ENCODE results near the gene VAT1.

Gene VAT1

DNA sequence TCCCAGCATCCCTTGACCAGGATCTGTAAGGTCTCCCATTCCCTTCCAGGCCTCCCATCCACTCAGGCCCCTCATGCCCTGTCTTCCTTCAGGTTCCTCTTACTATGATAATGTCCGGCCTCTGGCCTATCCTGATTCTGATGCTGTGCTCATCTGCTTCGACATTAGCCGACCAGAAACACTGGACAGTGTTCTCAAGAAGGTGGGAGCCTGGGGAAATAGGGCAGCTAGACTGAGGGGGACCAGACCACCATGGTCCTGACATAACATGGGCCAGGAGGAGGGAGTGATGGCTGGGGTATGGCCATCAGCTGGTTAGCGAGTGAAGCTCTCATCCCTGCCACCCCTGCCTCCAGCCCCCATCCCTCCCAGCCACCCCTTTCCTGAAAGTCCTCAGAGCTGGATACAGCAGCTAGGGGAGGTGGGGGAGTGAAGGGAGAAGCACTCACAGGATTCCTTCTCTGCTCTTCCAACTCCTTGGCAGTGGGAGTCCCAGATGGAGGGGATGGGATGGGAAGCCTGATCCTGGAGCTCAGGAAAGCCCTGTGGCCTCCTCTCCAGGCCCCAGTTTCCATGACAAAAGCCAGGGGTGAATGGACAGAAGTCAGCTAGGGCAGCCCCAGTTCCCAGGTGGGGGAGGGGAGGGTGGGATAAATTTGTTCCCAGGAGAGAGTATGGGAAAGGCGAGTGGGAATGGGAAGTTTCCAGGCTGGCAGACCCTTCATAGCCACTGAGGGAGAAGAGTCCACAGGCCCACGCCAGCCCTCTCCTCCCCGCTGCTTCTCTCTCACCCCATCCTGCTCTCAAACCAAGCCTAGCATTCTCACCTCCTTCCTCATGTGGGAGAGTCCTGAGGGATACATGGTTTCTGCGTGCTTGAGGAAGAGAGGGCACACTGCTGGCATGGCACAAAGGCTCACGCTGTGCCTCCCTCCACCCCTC, 5.2 kb upstream of the VAT1 start:
- in situ Hi-C loops (cut with MboI; ENCODE audit: low pct_unique_long_range_greater_than_20kb, low sequenced_read_pairs, unreplicated experiment): no loop called here

GRCh38 chr17:43026595-43026994, 4.4 kb upstream of the VAT1 start:
- in situ Hi-C loops (cut with MboI; ENCODE audit: low pct_unique_long_range_greater_than_20kb, low sequenced_read_pairs, unreplicated experiment): no loop called here
- TF ChIP-seq, protein P1, sequence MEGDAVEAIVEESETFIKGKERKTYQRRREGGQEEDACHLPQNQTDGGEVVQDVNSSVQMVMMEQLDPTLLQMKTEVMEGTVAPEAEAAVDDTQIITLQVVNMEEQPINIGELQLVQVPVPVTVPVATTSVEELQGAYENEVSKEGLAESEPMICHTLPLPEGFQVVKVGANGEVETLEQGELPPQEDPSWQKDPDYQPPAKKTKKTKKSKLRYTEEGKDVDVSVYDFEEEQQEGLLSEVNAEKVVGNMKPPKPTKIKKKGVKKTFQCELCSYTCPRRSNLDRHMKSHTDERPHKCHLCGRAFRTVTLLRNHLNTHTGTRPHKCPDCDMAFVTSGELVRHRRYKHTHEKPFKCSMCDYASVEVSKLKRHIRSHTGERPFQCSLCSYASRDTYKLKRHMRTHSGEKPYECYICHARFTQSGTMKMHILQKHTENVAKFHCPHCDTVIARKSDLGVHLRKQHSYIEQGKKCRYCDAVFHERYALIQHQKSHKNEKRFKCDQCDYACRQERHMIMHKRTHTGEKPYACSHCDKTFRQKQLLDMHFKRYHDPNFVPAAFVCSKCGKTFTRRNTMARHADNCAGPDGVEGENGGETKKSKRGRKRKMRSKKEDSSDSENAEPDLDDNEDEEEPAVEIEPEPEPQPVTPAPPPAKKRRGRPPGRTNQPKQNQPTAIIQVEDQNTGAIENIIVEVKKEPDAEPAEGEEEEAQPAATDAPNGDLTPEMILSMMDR (IDR thresholded peaks at IDR 0.05; ENCODE audit: extremely low read depth, insufficient read depth, missing control alignments): no peak
- DNase-seq (ENCODE audit: low spot score): no peak

More for the DNA sequence above, 5.2 kb upstream of the VAT1 start:
- DNase-seq (ENCODE audit: low spot score): no peak
- TF ChIP-seq, protein P1 (IDR thresholded peaks at IDR 0.05; ENCODE audit: extremely low read depth, insufficient read depth, missing control alignments): no peak

DNA sequence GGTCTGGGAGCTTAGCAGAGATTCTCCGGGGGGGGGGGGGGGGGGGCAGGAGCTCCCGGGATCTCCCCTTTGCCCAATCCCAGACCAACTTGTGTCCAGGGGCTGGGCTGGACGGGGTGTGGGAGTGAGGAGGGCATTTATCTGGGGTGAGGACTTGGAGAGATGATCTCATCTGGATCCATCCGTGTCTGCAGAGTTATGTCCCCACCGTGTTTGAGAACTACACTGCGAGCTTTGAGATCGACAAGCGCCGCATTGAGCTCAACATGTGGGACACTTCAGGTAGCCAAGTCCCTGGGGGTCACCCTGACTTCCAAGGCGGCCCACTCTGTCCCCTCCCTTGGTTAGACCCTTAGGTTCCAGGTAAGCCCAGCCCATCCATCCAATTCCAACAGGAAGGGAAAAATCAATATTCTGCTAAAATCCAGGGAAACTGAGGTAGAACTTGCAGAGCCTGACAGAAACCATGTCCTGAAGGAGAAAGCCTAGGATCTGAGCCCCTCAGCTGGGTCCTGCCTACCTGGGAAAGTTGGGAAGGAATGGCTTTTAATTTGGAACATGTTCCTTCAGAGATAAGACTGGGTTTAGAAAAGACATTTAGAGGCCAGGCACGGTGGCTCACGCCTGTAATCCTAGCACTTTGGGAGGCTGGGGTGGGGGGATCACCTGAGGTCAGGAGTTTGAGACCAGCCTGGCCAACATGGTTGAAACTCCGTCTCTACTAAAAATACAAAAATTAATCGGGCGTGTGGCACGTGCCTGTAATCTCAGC, 3.8 kb upstream of the VAT1 start:
- TF ChIP-seq, protein P1 (IDR thresholded peaks at IDR 0.05; ENCODE audit: extremely low read depth, insufficient read depth, missing control alignments): no peak
- DNase-seq (ENCODE audit: low spot score): no peak
- in situ Hi-C loops (cut with MboI; ENCODE audit: low pct_unique_long_range_greater_than_20kb, low sequenced_read_pairs, unreplicated experiment): no loop called here

DNA sequence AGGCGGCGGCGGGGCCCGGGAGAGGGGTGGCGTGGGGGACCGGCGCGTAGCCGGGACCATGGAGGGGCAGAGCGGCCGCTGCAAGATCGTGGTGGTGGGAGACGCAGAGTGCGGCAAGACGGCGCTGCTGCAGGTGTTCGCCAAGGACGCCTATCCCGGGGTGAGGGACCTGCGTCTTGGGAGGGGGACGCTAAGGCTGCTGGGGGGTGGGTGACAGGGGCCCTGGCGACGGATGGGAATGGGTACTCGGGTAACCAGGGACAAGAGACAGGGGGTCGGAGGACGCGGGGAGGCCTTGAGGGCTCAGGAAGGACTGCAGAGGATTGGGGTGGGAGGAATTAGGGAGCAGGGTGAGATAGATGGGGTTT, 3.1 kb upstream of the VAT1 start:
- no peak for DNase-seq (ENCODE audit: low spot score)
- in situ Hi-C loops (cut with MboI; ENCODE audit: low pct_unique_long_range_greater_than_20kb, low sequenced_read_pairs, unreplicated experiment): no loop called here
- TF ChIP-seq, protein P1 (IDR thresholded peaks at IDR 0.05; ENCODE audit: extremely low read depth, insufficient read depth, missing control alignments): no peak

- in situ Hi-C loops (cut with MboI; ENCODE audit: low pct_unique_long_range_greater_than_20kb, low sequenced_read_pairs, unreplicated experiment): no loop called here
- TF ChIP-seq, protein P1 (IDR thresholded peaks at IDR 0.05; ENCODE audit: extremely low read depth, insufficient read depth, missing control alignments): peak; percentile 70
- DNase-seq (ENCODE audit: low spot score): peak; percentile 95
Observed at GRCh38 chr17:43024407-43025289, 2.5 kb upstream of the VAT1 start, which contains the start of gene RND2. RND2 (plus strand) TSS chr17:43025231; CDS start chr17:43025348, 117 bp downstream.

All from GM13977 (cell line).